ENCODE data around the gene HAGHL.

DNA sequence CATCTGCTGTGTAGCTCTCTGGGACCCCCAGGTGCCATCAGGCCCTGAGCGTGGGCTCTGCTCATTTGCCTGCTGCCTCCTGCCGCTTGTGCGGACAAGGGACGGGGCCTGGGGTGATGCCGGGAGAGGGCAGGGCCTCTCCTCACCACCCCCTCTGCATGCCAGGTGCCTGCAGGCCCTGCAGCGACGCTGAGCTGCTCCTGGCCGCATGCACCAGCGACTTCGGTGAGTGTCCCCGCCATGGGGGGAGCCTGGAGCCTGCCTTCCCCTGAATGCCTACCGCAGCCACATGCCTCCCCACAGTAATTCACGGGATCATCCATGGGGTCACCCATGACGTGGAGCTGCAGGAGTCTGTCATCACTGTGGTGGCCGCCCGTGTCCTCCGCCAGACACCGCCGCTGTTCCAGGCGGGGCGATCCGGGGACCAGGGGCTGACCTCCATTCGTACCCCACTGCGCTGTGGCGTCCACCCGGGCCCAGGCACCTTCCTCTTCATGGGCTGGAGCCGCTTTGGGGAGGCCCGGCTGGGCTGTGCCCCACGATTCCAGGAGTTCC, 10.1 kb upstream of the HAGHL start:
- no peak for TF ChIP-seq SETDB1 (IDR thresholded peaks at IDR 0.05; ENCODE audit: insufficient read length, low read length)
- no peak for TF ChIP-seq ZNF596 (tag by site-specific recombination; IDR thresholded peaks at IDR 0.05)
- no peak for TF ChIP-seq ZNF610 (tag by site-specific recombination; IDR thresholded peaks at IDR 0.05; ENCODE audit: borderline replicate concordance)
- TF ChIP-seq ZNF670 (tag by site-specific recombination; IDR thresholded peaks at IDR 0.05; ENCODE audit: low read depth) = no peak
- TF ChIP-seq, protein P1, sequence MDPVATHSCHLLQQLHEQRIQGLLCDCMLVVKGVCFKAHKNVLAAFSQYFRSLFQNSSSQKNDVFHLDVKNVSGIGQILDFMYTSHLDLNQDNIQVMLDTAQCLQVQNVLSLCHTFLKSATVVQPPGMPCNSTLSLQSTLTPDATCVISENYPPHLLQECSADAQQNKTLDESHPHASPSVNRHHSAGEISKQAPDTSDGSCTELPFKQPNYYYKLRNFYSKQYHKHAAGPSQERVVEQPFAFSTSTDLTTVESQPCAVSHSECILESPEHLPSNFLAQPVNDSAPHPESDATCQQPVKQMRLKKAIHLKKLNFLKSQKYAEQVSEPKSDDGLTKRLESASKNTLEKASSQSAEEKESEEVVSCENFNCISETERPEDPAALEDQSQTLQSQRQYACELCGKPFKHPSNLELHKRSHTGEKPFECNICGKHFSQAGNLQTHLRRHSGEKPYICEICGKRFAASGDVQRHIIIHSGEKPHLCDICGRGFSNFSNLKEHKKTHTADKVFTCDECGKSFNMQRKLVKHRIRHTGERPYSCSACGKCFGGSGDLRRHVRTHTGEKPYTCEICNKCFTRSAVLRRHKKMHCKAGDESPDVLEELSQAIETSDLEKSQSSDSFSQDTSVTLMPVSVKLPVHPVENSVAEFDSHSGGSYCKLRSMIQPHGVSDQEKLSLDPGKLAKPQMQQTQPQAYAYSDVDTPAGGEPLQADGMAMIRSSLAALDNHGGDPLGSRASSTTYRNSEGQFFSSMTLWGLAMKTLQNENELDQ (tag by site-specific recombination; IDR thresholded peaks at IDR 0.05; ENCODE audit: low read depth) = no peak
- no peak for TF ChIP-seq MYNN (tag by site-specific recombination; IDR thresholded peaks at IDR 0.05; ENCODE audit: borderline replicate concordance)
- no peak for TF ChIP-seq ZBTB17 (tag by site-specific recombination; IDR thresholded peaks at IDR 0.05)
- TF ChIP-seq SP3 (tag by site-specific recombination; IDR thresholded peaks at IDR 0.05) = no peak
- TF ChIP-seq, protein P2, sequence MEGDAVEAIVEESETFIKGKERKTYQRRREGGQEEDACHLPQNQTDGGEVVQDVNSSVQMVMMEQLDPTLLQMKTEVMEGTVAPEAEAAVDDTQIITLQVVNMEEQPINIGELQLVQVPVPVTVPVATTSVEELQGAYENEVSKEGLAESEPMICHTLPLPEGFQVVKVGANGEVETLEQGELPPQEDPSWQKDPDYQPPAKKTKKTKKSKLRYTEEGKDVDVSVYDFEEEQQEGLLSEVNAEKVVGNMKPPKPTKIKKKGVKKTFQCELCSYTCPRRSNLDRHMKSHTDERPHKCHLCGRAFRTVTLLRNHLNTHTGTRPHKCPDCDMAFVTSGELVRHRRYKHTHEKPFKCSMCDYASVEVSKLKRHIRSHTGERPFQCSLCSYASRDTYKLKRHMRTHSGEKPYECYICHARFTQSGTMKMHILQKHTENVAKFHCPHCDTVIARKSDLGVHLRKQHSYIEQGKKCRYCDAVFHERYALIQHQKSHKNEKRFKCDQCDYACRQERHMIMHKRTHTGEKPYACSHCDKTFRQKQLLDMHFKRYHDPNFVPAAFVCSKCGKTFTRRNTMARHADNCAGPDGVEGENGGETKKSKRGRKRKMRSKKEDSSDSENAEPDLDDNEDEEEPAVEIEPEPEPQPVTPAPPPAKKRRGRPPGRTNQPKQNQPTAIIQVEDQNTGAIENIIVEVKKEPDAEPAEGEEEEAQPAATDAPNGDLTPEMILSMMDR (tag by site-specific recombination; IDR thresholded peaks at IDR 0.05) = no peak
- TF ChIP-seq ZSCAN30 (tag by site-specific recombination; IDR thresholded peaks at IDR 0.05) = no peak
- TF ChIP-seq ZNF274 (IDR thresholded peaks at IDR 0.05; ENCODE audit: low read length) = no peak
- no peak for TF ChIP-seq ZNF274 (tag by site-specific recombination; IDR thresholded peaks at IDR 0.05; ENCODE audit: borderline replicate concordance)
- TF ChIP-seq, protein P3, sequence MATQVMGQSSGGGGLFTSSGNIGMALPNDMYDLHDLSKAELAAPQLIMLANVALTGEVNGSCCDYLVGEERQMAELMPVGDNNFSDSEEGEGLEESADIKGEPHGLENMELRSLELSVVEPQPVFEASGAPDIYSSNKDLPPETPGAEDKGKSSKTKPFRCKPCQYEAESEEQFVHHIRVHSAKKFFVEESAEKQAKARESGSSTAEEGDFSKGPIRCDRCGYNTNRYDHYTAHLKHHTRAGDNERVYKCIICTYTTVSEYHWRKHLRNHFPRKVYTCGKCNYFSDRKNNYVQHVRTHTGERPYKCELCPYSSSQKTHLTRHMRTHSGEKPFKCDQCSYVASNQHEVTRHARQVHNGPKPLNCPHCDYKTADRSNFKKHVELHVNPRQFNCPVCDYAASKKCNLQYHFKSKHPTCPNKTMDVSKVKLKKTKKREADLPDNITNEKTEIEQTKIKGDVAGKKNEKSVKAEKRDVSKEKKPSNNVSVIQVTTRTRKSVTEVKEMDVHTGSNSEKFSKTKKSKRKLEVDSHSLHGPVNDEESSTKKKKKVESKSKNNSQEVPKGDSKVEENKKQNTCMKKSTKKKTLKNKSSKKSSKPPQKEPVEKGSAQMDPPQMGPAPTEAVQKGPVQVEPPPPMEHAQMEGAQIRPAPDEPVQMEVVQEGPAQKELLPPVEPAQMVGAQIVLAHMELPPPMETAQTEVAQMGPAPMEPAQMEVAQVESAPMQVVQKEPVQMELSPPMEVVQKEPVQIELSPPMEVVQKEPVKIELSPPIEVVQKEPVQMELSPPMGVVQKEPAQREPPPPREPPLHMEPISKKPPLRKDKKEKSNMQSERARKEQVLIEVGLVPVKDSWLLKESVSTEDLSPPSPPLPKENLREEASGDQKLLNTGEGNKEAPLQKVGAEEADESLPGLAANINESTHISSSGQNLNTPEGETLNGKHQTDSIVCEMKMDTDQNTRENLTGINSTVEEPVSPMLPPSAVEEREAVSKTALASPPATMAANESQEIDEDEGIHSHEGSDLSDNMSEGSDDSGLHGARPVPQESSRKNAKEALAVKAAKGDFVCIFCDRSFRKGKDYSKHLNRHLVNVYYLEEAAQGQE (tag by site-specific recombination; IDR thresholded peaks at IDR 0.05) = no peak
- TF ChIP-seq YY1 (tag by site-specific recombination; IDR thresholded peaks at IDR 0.05) = no peak
- TF ChIP-seq, protein P4, sequence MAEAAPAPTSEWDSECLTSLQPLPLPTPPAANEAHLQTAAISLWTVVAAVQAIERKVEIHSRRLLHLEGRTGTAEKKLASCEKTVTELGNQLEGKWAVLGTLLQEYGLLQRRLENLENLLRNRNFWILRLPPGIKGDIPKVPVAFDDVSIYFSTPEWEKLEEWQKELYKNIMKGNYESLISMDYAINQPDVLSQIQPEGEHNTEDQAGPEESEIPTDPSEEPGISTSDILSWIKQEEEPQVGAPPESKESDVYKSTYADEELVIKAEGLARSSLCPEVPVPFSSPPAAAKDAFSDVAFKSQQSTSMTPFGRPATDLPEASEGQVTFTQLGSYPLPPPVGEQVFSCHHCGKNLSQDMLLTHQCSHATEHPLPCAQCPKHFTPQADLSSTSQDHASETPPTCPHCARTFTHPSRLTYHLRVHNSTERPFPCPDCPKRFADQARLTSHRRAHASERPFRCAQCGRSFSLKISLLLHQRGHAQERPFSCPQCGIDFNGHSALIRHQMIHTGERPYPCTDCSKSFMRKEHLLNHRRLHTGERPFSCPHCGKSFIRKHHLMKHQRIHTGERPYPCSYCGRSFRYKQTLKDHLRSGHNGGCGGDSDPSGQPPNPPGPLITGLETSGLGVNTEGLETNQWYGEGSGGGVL (tag by site-specific recombination; IDR thresholded peaks at IDR 0.05) = no peak

Data from HEK293 (cell line).